ENCODE results near the gene CTSA. TPM values are rescaled to one million over a fixed set of nuclear protein-coding genes. Genes with fewer than 3 reads are reported as not detected.

The CTSA gene
- total RNA-seq, 3 donors from 2014 or later (not counting 1 experiment from before 2014, with no cell fraction given), result 72.8 to 108 (median 86.8) TPM

GRCh38 chr20:45850238-45850637 is 40.9 kb upstream of the CTSA start:
- no peak overlapping the region for H3K27ac ChIP-seq (ENCODE audit: low read length)
- H3K4me3 Mint-ChIP-seq, result no peak overlapping the region
- H3K27me3 Mint-ChIP-seq (ENCODE audit: low read depth in 2 of 2), result no peaks in the 10 kb centered on the region
- no peak overlapping the region for H3K4me3 ChIP-seq (ENCODE audit: low read length)
- DNase-seq (no peak), ATAC-seq (no peak)
- H3K36me3 Mint-ChIP-seq, result no peaks in the 10 kb centered on the region
- no peak for TF ChIP-seq CTCF (IDR thresholded peaks at IDR 0.05)
- H3K27ac Mint-ChIP-seq, result no peak overlapping the region
- intact Hi-C loops (cut with micrococcal nuclease), result no loop called here
- H3K4me1 Mint-ChIP-seq, result peaks cover 11 to 18% of the 10 kb centered on the region in 2 donors
- H3K9me3 Mint-ChIP-seq, result no peaks in the 10 kb centered on the region
- peaks cover 48% of the 10 kb centered on the region for H3K36me3 ChIP-seq (ENCODE audit: control insufficient read depth, insufficient read depth, low read length)
- no peaks in the 10 kb centered on the region for H3K27me3 ChIP-seq (ENCODE audit: control insufficient read depth, insufficient read depth, low read length)
- H3K4me1 ChIP-seq (ENCODE audit: control insufficient read depth, insufficient read depth, low read length), result peaks cover 6% of the 10 kb centered on the region
- H3K9me3 ChIP-seq (ENCODE audit: control insufficient read depth, insufficient read depth, low read length), result no peaks in the 10 kb centered on the region
- WGBS (ENCODE audit: insufficient coverage), result 100% methylated on average over 2 of the region's 2 CpGs

GRCh38 chr20:45850926-45851325 is 40.2 kb upstream of the CTSA start:
- no peaks in the 10 kb centered on the region for H3K9me3 ChIP-seq (ENCODE audit: control insufficient read depth, insufficient read depth, low read length)
- intact Hi-C loops (cut with micrococcal nuclease), result no loop called here

GRCh38 chr20:45851501-45851900 is 39.6 kb upstream of the CTSA start:
- Mint-ChIP-seq H3K4me1 (peaks cover 14 to 27% of the 10 kb centered on the region in 2 donors), H3K9me3 (no peaks in the 10 kb centered on the region), H3K27me3 (ENCODE audit: low read depth in 2 of 2) (no peaks in the 10 kb centered on the region), H3K36me3 (no peaks in the 10 kb centered on the region), H3K4me3 (no peak overlapping the region), H3K27ac (no peak overlapping the region)
- Histone ChIP-seq H3K9me3 (ENCODE audit: control insufficient read depth, insufficient read depth, low read length) (no peaks in the 10 kb centered on the region), H3K4me3 (ENCODE audit: low read length) (no peak overlapping the region), H3K36me3 (ENCODE audit: control insufficient read depth, insufficient read depth, low read length) (peaks cover 37% of the 10 kb centered on the region), H3K4me1 (ENCODE audit: control insufficient read depth, insufficient read depth, low read length) (peaks cover 17% of the 10 kb centered on the region), H3K27ac (ENCODE audit: low read length) (no peak overlapping the region), H3K27me3 (ENCODE audit: control insufficient read depth, insufficient read depth, low read length) (no peaks in the 10 kb centered on the region)
- no peak for DNase-seq
- no peak for ATAC-seq
- no peak for TF ChIP-seq CTCF (IDR thresholded peaks at IDR 0.05)
- intact Hi-C loops (cut with micrococcal nuclease), result no loop called here

More at GRCh38 chr20:45850926-45851325, 40.2 kb upstream of the CTSA start:
- Mint-ChIP-seq H3K27ac (no peak overlapping the region), H3K4me1 (peaks cover 11 to 21% of the 10 kb centered on the region in 2 donors), H3K4me3 (no peak overlapping the region), H3K9me3 (no peaks in the 10 kb centered on the region), H3K27me3 (ENCODE audit: low read depth in 2 of 2) (no peaks in the 10 kb centered on the region), H3K36me3 (no peaks in the 10 kb centered on the region)
- Histone ChIP-seq H3K4me1 (ENCODE audit: control insufficient read depth, insufficient read depth, low read length) (peaks cover 11% of the 10 kb centered on the region), H3K36me3 (ENCODE audit: control insufficient read depth, insufficient read depth, low read length) (peaks cover 42% of the 10 kb centered on the region), H3K27me3 (ENCODE audit: control insufficient read depth, insufficient read depth, low read length) (no peaks in the 10 kb centered on the region), H3K4me3 (ENCODE audit: low read length) (no peak overlapping the region), H3K27ac (ENCODE audit: low read length) (no peak overlapping the region)
- DNase-seq (no peak), ATAC-seq (no peak)
- TF ChIP-seq CTCF (IDR thresholded peaks at IDR 0.05), result no peak
- WGBS (ENCODE audit: insufficient coverage), result 67% methylated on average over 1 of the region's 1 CpG

GRCh38 chr20:45852326-45852725 is 38.8 kb upstream of the CTSA start:
- Mint-ChIP-seq H3K9me3 (no peaks in the 10 kb centered on the region), H3K27ac (no peak overlapping the region), H3K4me1 (peaks cover 18 to 34% of the 10 kb centered on the region in 2 donors), H3K4me3 (no peak overlapping the region), H3K36me3 (no peaks in the 10 kb centered on the region), H3K27me3 (ENCODE audit: low read depth in 2 of 2) (no peaks in the 10 kb centered on the region)
- no peaks in the 10 kb centered on the region for H3K9me3 ChIP-seq (ENCODE audit: control insufficient read depth, insufficient read depth, low read length)
- H3K4me3 ChIP-seq (ENCODE audit: low read length), result no peak overlapping the region
- H3K27me3 ChIP-seq (ENCODE audit: control insufficient read depth, insufficient read depth, low read length), result no peaks in the 10 kb centered on the region
- no peak for ATAC-seq
- H3K4me1 ChIP-seq (ENCODE audit: control insufficient read depth, insufficient read depth, low read length), result peaks cover 22% of the 10 kb centered on the region
- WGBS (ENCODE audit: insufficient coverage), result 94% methylated on average over 6 of the region's 6 CpGs
- intact Hi-C loops (cut with micrococcal nuclease), result no loop called here
- no peak for DNase-seq
- no peak overlapping the region for H3K27ac ChIP-seq (ENCODE audit: low read length)
- no peak for TF ChIP-seq CTCF (IDR thresholded peaks at IDR 0.05)
- peaks cover 35% of the 10 kb centered on the region for H3K36me3 ChIP-seq (ENCODE audit: control insufficient read depth, insufficient read depth, low read length)
